Adrenal gland (tissue), 5 donors: ENCODE data around the gene GALNTL6.
"Not testable (repeated sequence)": the region's sequence is repeated elsewhere in the genome, so short reads cannot be mapped to it uniquely, and the experiment has no call there.

Experiments
- POLR2A ChIP-seq, 2 donors: fragments of 450-650 bp; IDR thresholded peaks; one replicate each; pipeline ENCODE4 v1.6.1; 2017; ENCODE audit warnings: antibody characterized with exemption in 2 of 2, mild to moderate bottlenecking in 2 of 2, moderate library complexity in 1 of 2
- TF ChIP-seq, protein P1 (sequence below), 6 experiments: fragments of 450-650 bp in 4 of 6; fragments of 200-600 bp in 2 of 6; sonication (generic) in 1 of 6; IDR thresholded peaks; 1 replicate in 5 of 6; 2 replicates in 1 of 6; pipeline versions ENCODE4 v1.5.1 to v1.8.0; 2016 to 2021; ENCODE audit warnings: antibody characterized with exemption in 6 of 6, mild to moderate bottlenecking in 2 of 6, moderate library complexity in 1 of 6
- donor health status: DM: no; HTN: no; CAD: no.

GRCh38 chr4:172733645-172734044, 920.4 kb downstream of the GALNTL6 start:
- TF ChIP-seq, protein P1, sequence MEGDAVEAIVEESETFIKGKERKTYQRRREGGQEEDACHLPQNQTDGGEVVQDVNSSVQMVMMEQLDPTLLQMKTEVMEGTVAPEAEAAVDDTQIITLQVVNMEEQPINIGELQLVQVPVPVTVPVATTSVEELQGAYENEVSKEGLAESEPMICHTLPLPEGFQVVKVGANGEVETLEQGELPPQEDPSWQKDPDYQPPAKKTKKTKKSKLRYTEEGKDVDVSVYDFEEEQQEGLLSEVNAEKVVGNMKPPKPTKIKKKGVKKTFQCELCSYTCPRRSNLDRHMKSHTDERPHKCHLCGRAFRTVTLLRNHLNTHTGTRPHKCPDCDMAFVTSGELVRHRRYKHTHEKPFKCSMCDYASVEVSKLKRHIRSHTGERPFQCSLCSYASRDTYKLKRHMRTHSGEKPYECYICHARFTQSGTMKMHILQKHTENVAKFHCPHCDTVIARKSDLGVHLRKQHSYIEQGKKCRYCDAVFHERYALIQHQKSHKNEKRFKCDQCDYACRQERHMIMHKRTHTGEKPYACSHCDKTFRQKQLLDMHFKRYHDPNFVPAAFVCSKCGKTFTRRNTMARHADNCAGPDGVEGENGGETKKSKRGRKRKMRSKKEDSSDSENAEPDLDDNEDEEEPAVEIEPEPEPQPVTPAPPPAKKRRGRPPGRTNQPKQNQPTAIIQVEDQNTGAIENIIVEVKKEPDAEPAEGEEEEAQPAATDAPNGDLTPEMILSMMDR (IDR thresholded peaks at IDR 0.05) = not testable (repeated sequence)
- not testable (repeated sequence) for TF ChIP-seq POLR2A (IDR thresholded peaks at IDR 0.05)
